GM03348 (cell line): ENCODE measurements around the gene MRAP.

Source experiments
- DNase-seq: peaks from one replicate; pipeline ENCODE4 v3.0.0; 2012; ENCODE audit warnings: low spot score

Gene MRAP

GRCh38 chr21:32322676-32323075, 24.0 kb downstream of the MRAP start:
- DNase-seq: no peak

GRCh38 chr21:32325706-32326105, 27.1 kb downstream of the MRAP start:
- DNase-seq: no peak

- peak; percentile 71 for DNase-seq
These were observed 29.9 kb downstream of the MRAP start for GRCh38 chr21:32328595-32328994.

GRCh38 chr21:32329331-32329730, 30.7 kb downstream of the MRAP start:
- DNase-seq: peak; percentile 44

- DNase-seq: peak; percentile 33
These were observed 31.1 kb downstream of the MRAP start for GRCh38 chr21:32329776-32330175.

GRCh38 chr21:32330784-32331311, 32.2 kb downstream of the MRAP start:
- DNase-seq: no peak

GRCh38 chr21:32331444-32332305, 33.0 kb downstream of the MRAP start:
- DNase-seq: no peak

- DNase-seq: no peak
These were observed 33.9 kb downstream of the MRAP start for GRCh38 chr21:32332463-32332951.

- no peak for DNase-seq
These were observed 35.5 kb downstream of the MRAP start for GRCh38 chr21:32333953-32334673.

- DNase-seq: no peak
These were observed 36.4 kb downstream of the MRAP start for GRCh38 chr21:32334980-32335531.

- DNase-seq: no peak
These were observed 37.2 kb downstream of the MRAP start for GRCh38 chr21:32335601-32336575.

- DNase-seq: peak; percentile 32
These were observed 38.1 kb downstream of the MRAP start for GRCh38 chr21:32336711-32337110.

- DNase-seq: no peak
These were observed 38.6 kb downstream of the MRAP start for GRCh38 chr21:32337206-32337605.

GRCh38 chr21:32338209-32338921, 39.7 kb downstream of the MRAP start:
- no peak for DNase-seq

GRCh38 chr21:32340863-32341848, 42.5 kb downstream of the MRAP start:
- no peak for DNase-seq

- no peak for DNase-seq
These were observed 48.3 kb downstream of the MRAP start for GRCh38 chr21:32346951-32347350.

- DNase-seq: no peak
These were observed 48.7 kb downstream of the MRAP start for GRCh38 chr21:32347351-32347750.

- no peak for DNase-seq
These were observed 49.3 kb downstream of the MRAP start for GRCh38 chr21:32347977-32348376.

- no peak for DNase-seq
These were observed 50.1 kb downstream of the MRAP start for GRCh38 chr21:32348604-32349332.
